Cardiac muscle cell (in vitro differentiated cells and primary cell): ENCODE results near the gene EPB41. TPM values are rescaled to one million over a fixed set of nuclear protein-coding genes. Genes with fewer than 3 reads are reported as not detected.
"Not testable (repeated sequence)": the region's sequence is repeated elsewhere in the genome, so short reads cannot be mapped to it uniquely, and the experiment has no call there.

Experiments used
- DNase-seq, 2 donors: peaks; one replicate each; pipeline versions ENCODE4 v3.0.0 to v3.0.0-alpha.2; 2010 to 2017; ENCODE audit warnings: low read depth in 1 of 2, low spot score in 1 of 2
- H3K27ac ChIP-seq: fragments of 200-600 bp; sonication (generic); 2 replicates; pipeline ENCODE4 v1.5.1; 2016
- H3K27me3 ChIP-seq: fragments of 200-600 bp; sonication (generic); 2 replicates; pipeline ENCODE4 v1.6.0; 2016; ENCODE audit warnings: control low read depth
- H3K36me3 ChIP-seq: fragments of 200-600 bp; sonication (generic); 2 replicates; pipeline ENCODE4 v1.5.1; 2016; ENCODE audit warnings: control low read depth
- H3K4me1 ChIP-seq: fragments of 200-600 bp; sonication (generic); 2 replicates; pipeline ENCODE4 v1.8.1; 2017; ENCODE audit warnings: low read depth, mild to moderate bottlenecking, mixed run types
- H3K4me3 ChIP-seq: fragments of 200-600 bp; sonication (generic); 2 replicates; pipeline ENCODE4 v1.5.1; 2016; ENCODE audit warnings: mild to moderate bottlenecking
- H3K9me3 ChIP-seq: fragments of 200-600 bp; sonication (generic); 2 replicates; pipeline ENCODE4 v1.5.1; 2017; ENCODE audit warnings: low read depth, mild to moderate bottlenecking, control low read depth
- CTCF ChIP-seq: IDR thresholded peaks from 2 replicates; pipeline ENCODE4 v1.5.1; 2012; ENCODE audit warnings: low read depth, mild to moderate bottlenecking, low read length
- polyA plus RNA-seq: library from polyadenylated mRNA; unstranded; fragments of >200 nt; fragmentation: Nextera tagmentation; extraction: Ambion mirVana; gene quantifications from 2 replicates; pipeline ENCODE4 v1.2.1, GENCODE V29; 2016
- total RNA-seq: library from RNA; depleted of rRNA; stranded (reverse); fragments of >200 nt; gene quantifications from 2 replicates; pipeline ENCODE4 v1.2.3, GENCODE V29; 2016

EPB41 gene
- total and polyA plus RNA-seq, 2 experiments from 2014 or later: 15.4 to 50.5 TPM

DNA sequence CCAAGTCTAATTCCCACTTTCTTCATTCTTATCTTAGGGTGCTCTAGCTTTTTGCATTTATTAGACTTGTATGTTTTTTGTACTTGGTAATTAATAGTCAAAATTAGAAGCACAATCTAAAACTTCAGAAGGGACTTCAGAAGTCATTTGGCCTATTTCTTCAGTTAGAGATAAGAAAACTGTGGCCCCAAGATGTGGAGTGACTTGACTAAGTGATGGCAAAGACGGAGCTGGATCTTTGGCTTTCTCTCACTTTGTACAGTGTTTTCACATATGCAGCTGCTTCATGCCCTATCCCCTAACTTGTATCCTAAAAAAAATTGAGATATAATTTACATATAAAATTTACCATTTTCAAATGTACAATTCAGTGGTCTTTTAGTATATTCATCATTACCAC is 21.7 kb downstream of the EPB41 start:
- Histone ChIP-seq H3K4me1 (no peaks in the 10 kb centered on the region), H3K4me3 (no peak overlapping the region), H3K27ac (no peak overlapping the region), H3K36me3 (no peaks in the 10 kb centered on the region), H3K27me3 (no peaks in the 10 kb centered on the region), H3K9me3 (no peaks in the 10 kb centered on the region)
- no peak for DNase-seq
- no peak for TF ChIP-seq CTCF

GRCh38 chr1:28936528-28936927 is 22.2 kb downstream of the EPB41 start:
- no peak overlapping the region for H3K27ac ChIP-seq
- no peaks in the 10 kb centered on the region for H3K27me3 ChIP-seq
- H3K9me3 ChIP-seq: no peaks in the 10 kb centered on the region
- no peak overlapping the region for H3K4me3 ChIP-seq
- H3K36me3 ChIP-seq: no peaks in the 10 kb centered on the region
- no peaks in the 10 kb centered on the region for H3K4me1 ChIP-seq
- no peak for DNase-seq
- TF ChIP-seq CTCF: no peak

GRCh38 chr1:28943581-28943980 is 29.2 kb downstream of the EPB41 start:
- H3K4me3 ChIP-seq, H3K4me1 ChIP-seq, H3K36me3 ChIP-seq, H3K27me3 ChIP-seq, H3K9me3 ChIP-seq, H3K27ac ChIP-seq, DNase-seq: not testable (repeated sequence)

DNA sequence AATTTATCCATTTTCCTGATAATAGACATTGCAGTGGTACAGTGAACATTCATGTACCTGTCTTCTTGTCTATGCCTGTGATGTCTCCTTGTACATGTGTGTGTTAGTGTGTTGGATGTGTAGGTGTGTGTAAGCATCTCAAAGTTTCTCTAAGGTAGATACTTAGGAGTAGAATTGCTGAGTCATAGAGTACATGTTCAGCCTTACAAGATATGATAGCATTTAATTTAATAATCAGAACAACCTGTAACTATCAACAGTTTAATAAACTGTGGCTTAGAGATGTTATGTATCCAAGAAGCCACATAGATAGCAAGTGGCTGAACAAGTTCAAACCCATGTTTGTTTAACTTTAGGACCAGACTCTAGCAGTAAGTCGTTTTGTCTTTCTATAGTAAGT is 35.6 kb downstream of the EPB41 start:
- no peak for TF ChIP-seq CTCF
- DNase-seq: no peak

GRCh38 chr1:28950449-28950848 is 36.1 kb downstream of the EPB41 start:
- Histone ChIP-seq H3K4me3 (no peak overlapping the region), H3K36me3 (no peaks in the 10 kb centered on the region), H3K9me3 (no peaks in the 10 kb centered on the region)

More for the DNA sequence above, 35.6 kb downstream of the EPB41 start:
- no peaks in the 10 kb centered on the region for H3K27me3 ChIP-seq
- no peaks in the 10 kb centered on the region for H3K36me3 ChIP-seq
- H3K4me1 ChIP-seq: no peaks in the 10 kb centered on the region
- no peak overlapping the region for H3K4me3 ChIP-seq
- no peak overlapping the region for H3K27ac ChIP-seq
- H3K9me3 ChIP-seq: no peaks in the 10 kb centered on the region

More at GRCh38 chr1:28950449-28950848, 36.1 kb downstream of the EPB41 start:
- Histone ChIP-seq H3K4me1 (no peaks in the 10 kb centered on the region), H3K27ac (no peak overlapping the region), H3K27me3 (no peaks in the 10 kb centered on the region)
- DNase-seq: no peak
- TF ChIP-seq CTCF: no peak
